HL-60 (cell line): Measurements from ENCODE around the gene CC2D1B.

ENCODE experiments used
- CTCF ChIP-seq: IDR thresholded peaks from one replicate; pipeline ENCODE4 v1.5.1; 2011; ENCODE audit warnings: low read length, control low read depth, inconsistent platforms; ENCODE audit not compliant: insufficient read depth
- POLR2AphosphoS5 ChIP-seq: IDR thresholded peaks from 2 replicates; pipeline ENCODE4 v1.6.1; 2012; ENCODE audit warnings: low read depth

- TF ChIP-seq POLR2AphosphoS5 (peak; percentile 75), CTCF (no peak)
Observed at GRCh38 chr1:52306227-52307006, 59.6 kb downstream of the CC2D1B start.
